RWPE1 (cell line): ENCODE measurements around the gene SPINT2.

Experiments used
- CTCF ChIA-PET: fragments of 350-600 bp; sonication (Branson Sonifier 250); formaldehyde crosslinking; extraction: SDS; loops from one replicate; lab custom pipeline; 2021; lab: Yijun Ruan, JAX
- POLR2A ChIA-PET: fragments of 400-600 bp; formaldehyde crosslinking; extraction: SDS; loops from one replicate; lab custom pipeline; 2020; ENCODE audit warnings: antibody characterized with exemption; ENCODE audit not compliant: low non-redundant PET; lab: Yijun Ruan, JAX
- DNase-seq: peaks from one replicate; pipeline ENCODE4 v3.0.0; 2012; ENCODE audit warnings: low spot score
- H3K27ac ChIP-seq: fragments of 450-650 bp; 2 replicates; pipeline ENCODE4 v1.5.1; 2017
- CTCF ChIP-seq: fragments of 450-650 bp; conservative IDR thresholded peaks from 2 replicates; pipeline ENCODE4 v1.5.1; 2017; ENCODE audit warnings: low read depth, mild to moderate bottlenecking

Gene SPINT2

GRCh38 chr19:38278751-38279150 lies 14.4 kb downstream of the SPINT2 start:
- H3K27ac ChIP-seq, result peak overlapping the region; percentile 39
- TF ChIP-seq CTCF, result no peak
- ChIA-PET CTCF (interaction anchor here (0.6 kb wide), 2 partner anchors 11 to 337 kb away, joined by 4 read pairs; no protein-coding TSS in a partner anchor), POLR2A (no interaction called here)
- no peak for DNase-seq

- CTCF ChIA-PET, result interaction anchor here (0.6 kb wide), 1 partner anchor 717 kb away, joined by 3 read pairs; no protein-coding TSS in a partner anchor
- DNase-seq, result no peak
- peak overlapping the region; percentile 9 for H3K27ac ChIP-seq
- no peak for TF ChIP-seq CTCF
- POLR2A ChIA-PET, result interaction anchor here (1.4 kb wide), 1 partner anchor 15 kb away, joined by 5 read pairs; no protein-coding TSS in a partner anchor
Observed at GRCh38 chr19:38280030-38280921, 15.9 kb downstream of the SPINT2 start.

- CTCF ChIA-PET, result no interaction called here
- POLR2A ChIA-PET, result no interaction called here
- no peak for TF ChIP-seq CTCF
- no peak overlapping the region; the same call in 1 of the 2 replicates for H3K27ac ChIP-seq
- no peak for DNase-seq
Observed at GRCh38 chr19:38281811-38282566, 17.6 kb downstream of the SPINT2 start.

- POLR2A ChIA-PET, result no interaction called here
- peak overlapping the region; percentile 36; the same call in 1 of the 2 replicates for H3K27ac ChIP-seq
- DNase-seq, result no peak
Observed at GRCh38 chr19:38283271-38283670, 18.9 kb downstream of the SPINT2 start.

GRCh38 chr19:38284422-38284821 lies 20.0 kb downstream of the SPINT2 start:
- H3K27ac ChIP-seq, result peak overlapping the region; percentile 6
- ChIA-PET CTCF (no interaction called here), POLR2A (interaction anchor here (0.5 kb wide), 1 partner anchor 232 kb away, joined by 3 read pairs; no protein-coding TSS in a partner anchor)
- TF ChIP-seq CTCF, result no peak
- DNase-seq, result no peak

More at GRCh38 chr19:38283271-38283670, 18.9 kb downstream of the SPINT2 start:
- CTCF ChIA-PET, result no interaction called here
- TF ChIP-seq CTCF, result no peak

GRCh38 chr19:38285567-38285966 lies 21.2 kb downstream of the SPINT2 start:
- DNase-seq, result no peak
- ChIA-PET CTCF (no interaction called here), POLR2A (interaction anchor here (0.6 kb wide), 1 partner anchor 35 kb away, joined by 4 read pairs; no protein-coding TSS in a partner anchor)
- no peak overlapping the region for H3K27ac ChIP-seq
- no peak for TF ChIP-seq CTCF
